Lung microvascular endothelial cell (primary cell): ENCODE data around the gene PRSS38. TPM values are rescaled to one million over a fixed set of nuclear protein-coding genes. Genes with fewer than 3 reads are reported as not detected.

Source experiments
- total RNA-seq: library from RNA; depleted of rRNA; stranded (reverse); fragments of >200 nt; gene quantifications from 2 replicates; pipeline ENCODE4 v1.2.1, GENCODE V29; 2014

Gene PRSS38
- total RNA-seq, 1 donor from 2014 or later = not detected

Other genes with a start within 250 kb of the PRSS38 start
- gene JMJD4, start 80.4 kb upstream of the PRSS38 start, total RNA-seq = 16.1 and 21.0 TPM in 2 replicates
- 25.3 and 28.0 TPM in 2 replicates for gene SNAP47, start 80.2 kb upstream of the PRSS38 start, total RNA-seq
- 0.87 and 0.99 TPM in 2 replicates for gene WNT9A, start 132.3 kb downstream of the PRSS38 start, total RNA-seq
- gene WNT3A, start 191.3 kb downstream of the PRSS38 start, total RNA-seq = not detected in 2 replicates